NT2/D1 (cell line): ENCODE results near the gene DDX10.

Source experiments
- SUZ12 ChIP-seq: IDR thresholded peaks from 2 replicates; pipeline ENCODE4 v1.6.1; 2011; ENCODE audit not compliant: insufficient read length, insufficient read depth; ENCODE audit errors: extremely low read depth
- YY1 ChIP-seq: IDR thresholded peaks from 2 replicates; pipeline ENCODE4 v1.6.1; 2011; ENCODE audit not compliant: insufficient read length, insufficient read depth

GRCh38 chr11:108705061-108705460, 40.2 kb downstream of the DDX10 start:
- TF ChIP-seq SUZ12 (no peak), YY1 (no peak)
